Stimulated activated naive CD8-positive, alpha-beta T cell treated with anti-CD3 and anti-CD28 coated beads, Interleukin-15, Interleukin-2, amounts not matched to agents 100 U/mL and 50 U/mL, for 24 hours (primary cell): ENCODE measurements around the gene NENF.
A peak's percentile ranks its signal among the peaks of the same experiment; 100 is the strongest.
"Not testable (repeated sequence)": the region's sequence is repeated elsewhere in the genome, so short reads cannot be mapped to it uniquely, and the experiment has no call there.

Source experiments
- ATAC-seq: fragments of 150-1000 bp; cut with Tn5 transposase; one replicate; pipeline ENCODE4 v1.10.0; 2021
- DNase-seq: peaks from one replicate; pipeline ENCODE4 v3.0.0; 2021

Gene NENF

DNA sequence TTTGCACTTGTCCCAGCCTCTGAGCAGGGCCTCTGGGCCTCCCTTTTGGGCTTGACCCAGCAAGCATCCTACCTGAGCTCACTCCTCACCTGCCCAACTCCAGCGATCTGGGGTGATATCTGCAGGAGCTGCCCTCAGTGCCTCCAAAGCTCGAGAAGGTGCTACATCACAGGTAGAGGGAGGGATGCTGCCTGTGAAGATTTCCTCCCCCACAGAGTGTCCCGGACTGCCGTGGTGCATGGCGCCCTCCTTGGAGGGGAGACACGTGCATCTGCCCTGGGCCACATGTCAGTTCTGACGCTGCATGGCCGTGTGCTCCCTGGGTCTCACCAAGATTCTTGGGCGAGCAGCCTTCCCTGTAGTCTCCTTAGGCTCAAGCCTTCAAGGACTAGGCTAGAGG lies 27.7 kb downstream of the NENF start:
- ATAC-seq (no peak), DNase-seq (no peak)

- ATAC-seq: no peak
- DNase-seq: no peak
Measured at GRCh38 chr1:212461916-212462660, 29.4 kb downstream of the NENF start.

DNA sequence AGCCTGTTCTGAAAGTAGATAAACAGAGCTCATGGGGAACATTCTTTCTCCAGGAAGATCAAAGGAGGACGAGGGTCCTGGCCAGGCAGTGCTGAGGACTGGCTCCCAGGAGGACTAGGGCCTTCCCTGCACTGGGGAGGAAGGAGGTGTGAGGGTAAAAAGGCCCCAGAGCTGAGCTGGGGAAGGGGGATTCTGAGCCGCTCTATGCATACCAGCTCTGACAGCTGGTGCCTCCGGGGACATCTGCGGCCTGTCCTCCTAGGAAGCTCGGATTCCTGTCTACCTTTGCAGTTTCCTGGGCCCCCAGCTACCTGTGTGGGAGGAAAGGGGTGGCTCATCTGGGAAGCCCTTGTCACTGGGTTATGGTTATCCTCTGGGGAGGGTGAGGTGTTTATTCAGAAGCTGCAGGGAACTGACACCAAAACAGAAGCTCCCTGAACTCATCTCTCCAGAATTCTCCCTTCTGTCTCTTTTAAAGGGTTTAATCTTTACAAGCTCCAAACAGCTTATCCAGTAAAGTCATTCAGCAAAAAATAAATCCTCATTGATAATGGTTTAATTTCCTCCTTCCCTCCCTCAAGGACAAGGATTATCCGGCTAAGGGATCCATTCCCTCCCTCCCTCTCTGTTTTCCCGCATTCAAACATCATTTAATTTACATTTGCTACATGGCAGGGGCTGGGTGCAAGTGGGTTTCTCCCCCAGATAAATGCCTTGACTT lies 31.0 kb downstream of the NENF start:
- ATAC-seq (no peak), DNase-seq (no peak)

- DNase-seq (no peak), ATAC-seq (no peak)
Measured at GRCh38 chr1:212465311-212465710, 32.6 kb downstream of the NENF start.

GRCh38 chr1:212466437-212466836 lies 33.7 kb downstream of the NENF start:
- ATAC-seq (no peak), DNase-seq (no peak)

DNA sequence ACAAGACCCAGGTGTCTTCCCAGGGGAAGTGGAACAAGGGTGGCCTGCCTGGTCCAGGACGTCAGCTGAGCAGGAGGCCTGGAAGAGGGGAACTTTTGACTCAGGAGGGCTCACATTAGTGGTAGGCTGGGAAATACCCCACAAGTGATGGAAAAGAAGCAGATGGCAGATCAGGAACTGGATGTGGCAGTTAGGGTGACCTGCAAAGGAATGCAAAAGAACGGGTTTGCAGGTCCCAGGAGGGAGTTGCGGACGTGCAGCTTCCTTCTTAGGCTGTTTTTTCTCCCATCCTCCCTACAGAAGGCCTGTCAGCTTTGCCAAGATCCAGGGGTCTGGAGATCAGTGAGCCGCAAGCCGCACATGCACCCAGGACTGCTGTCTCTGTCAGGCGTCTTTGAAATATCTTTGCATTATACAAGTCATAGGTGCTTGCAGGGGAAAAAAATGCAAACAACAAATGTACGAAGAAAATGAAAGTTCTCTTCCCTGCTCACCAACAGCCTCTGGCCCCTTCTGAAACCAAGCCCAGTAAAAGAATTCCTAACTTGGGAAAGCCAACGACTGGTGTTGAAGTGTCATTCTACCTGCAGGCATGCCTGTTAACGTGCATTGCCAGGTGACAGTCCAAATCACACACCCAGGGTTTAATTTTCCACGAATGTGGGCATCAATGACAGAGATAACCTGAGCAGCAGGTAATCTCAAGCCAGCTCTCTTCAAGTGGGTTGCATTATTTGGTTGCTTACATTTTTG lies 34.4 kb downstream of the NENF start:
- DNase-seq: no peak

DNA sequence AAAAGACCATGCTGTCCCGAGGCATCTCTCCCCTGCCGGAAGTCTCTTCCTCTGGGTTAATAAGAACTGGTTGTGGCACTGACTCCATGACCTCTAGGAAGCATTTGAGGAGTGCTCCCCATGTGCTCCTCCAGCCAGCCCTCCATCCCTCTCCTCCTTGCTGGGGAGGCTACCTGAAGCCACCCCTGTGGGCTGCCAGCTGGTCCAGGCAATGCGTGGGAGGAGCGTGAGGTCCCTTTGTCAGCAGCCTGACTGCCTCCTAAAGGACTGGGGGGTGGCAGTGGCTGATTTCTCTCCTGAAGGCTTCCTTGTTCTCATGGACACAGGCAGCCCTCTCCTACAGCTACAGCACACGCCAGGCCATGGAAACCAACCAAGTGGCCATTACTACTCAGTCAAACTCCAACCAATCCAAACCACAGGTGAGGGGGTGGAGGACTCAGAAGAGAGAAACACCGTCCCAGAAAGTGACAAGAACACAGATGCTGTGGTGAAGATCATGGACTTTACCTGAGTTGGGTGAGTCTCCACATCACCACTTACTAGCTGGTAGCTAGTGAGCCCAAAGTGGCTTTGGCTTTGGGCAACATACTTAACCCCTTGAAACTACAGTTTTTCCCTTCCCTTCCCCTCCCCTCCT lies 35.2 kb downstream of the NENF start:
- DNase-seq (no peak), ATAC-seq (peak; percentile 20)

More for the DNA sequence above, 34.4 kb downstream of the NENF start:
- ATAC-seq: no peak

DNA sequence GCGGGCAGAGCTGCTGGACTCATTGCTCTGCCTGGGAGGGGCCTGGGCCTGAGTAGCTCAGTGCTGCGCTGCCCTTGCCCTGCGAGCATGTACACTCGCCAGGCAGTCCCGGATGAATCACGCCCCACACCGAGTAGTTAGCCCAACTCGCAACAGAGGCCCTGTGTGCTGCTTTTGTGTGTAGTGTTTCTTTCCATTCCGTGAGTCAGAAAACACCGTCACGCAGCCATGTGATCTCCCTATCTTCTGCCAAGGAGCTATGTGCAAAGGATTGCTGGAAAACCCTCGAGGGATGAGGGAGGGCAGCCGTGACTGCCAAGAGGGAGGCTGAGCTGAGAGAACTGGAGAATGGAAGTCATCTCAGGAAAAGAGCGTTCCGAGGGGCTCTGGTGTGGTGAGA lies 37.3 kb downstream of the NENF start:
- ATAC-seq (no peak), DNase-seq (no peak)

- no peak for DNase-seq
Measured at GRCh38 chr1:212471286-212471685, 38.6 kb downstream of the NENF start.

DNA sequence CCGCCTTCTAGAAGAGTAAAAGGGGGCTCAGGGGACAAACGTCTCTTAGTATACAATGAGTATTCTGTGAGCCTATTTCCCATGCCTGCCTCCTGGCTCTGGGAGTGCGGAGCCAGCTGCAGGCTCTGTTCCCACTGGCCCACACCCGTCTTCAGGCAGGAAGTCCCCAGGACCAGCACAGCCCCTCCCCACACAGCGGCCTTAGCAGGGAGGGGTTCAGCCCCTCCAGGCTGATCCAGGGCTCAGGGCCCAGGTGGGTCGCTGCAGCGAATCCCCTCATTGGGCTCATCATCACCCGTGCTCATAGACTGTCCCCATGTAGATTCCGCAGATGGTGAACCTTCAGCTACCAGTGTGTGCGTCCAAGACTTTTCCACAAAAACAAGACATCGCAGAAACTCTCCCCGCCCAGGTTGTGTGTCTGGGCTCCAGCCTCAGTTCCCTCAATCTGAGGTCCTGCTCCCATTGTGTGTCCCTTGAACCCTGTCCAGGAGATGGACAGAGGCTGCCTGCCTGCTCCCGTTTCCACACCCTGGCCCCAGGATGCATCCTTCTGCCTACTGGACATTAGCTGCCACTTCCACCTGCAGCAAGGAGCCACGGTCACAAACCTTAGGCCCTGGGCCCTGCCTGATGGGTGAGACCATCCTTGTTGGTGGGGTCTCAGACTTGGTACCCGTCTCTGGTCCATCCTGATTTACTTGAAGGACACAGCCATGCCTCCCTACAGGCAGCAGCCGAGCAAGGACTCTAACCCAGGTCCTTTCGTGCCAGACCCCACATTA lies 39.4 kb downstream of the NENF start:
- no peak for ATAC-seq
- no peak for DNase-seq

More at GRCh38 chr1:212471286-212471685, 38.6 kb downstream of the NENF start:
- ATAC-seq: no peak

DNA sequence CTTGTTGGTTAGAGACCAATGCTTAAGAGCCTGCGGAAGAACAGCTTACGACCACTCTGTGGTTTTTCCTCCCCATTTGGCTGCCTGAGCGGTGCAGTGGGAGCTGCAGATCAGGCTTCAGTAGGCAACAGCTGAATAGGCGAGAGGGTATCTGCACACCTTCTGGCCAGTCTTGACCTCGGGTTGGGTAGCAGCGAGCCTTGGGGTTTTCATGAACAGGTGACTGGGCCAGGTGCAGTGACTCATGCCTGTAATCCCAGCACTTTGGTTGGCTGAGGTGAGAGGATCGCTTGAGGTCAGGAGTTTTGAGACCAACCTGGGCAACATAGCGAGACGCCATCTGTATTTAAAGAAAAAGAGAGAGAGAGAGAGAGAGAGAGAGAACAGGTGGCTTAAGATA lies 41.0 kb downstream of the NENF start:
- ATAC-seq (no peak), DNase-seq (no peak)

DNA sequence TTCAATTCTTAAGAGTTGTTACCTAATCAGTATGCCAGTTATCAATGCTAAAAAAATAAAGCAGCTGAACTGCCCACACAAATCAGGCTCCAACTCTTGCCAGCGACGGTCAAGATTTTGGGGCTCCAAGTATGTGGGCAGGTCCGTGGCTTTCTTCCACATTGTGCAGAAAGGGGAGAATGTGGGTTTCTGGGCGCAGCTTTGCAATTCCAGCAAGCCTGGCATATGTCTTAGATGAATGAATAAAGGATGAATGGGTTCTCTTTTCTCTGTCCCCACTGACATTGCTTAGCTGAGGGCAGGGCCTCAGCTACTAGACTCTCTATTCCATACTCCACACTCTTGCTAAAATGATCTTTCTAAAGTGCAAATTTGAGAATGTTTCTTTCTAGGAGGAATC lies 42.4 kb downstream of the NENF start:
- ATAC-seq: no peak
- no peak for DNase-seq

GRCh38 chr1:212475831-212476230 lies 43.1 kb downstream of the NENF start:
- not testable (repeated sequence) for DNase-seq, ATAC-seq

DNA sequence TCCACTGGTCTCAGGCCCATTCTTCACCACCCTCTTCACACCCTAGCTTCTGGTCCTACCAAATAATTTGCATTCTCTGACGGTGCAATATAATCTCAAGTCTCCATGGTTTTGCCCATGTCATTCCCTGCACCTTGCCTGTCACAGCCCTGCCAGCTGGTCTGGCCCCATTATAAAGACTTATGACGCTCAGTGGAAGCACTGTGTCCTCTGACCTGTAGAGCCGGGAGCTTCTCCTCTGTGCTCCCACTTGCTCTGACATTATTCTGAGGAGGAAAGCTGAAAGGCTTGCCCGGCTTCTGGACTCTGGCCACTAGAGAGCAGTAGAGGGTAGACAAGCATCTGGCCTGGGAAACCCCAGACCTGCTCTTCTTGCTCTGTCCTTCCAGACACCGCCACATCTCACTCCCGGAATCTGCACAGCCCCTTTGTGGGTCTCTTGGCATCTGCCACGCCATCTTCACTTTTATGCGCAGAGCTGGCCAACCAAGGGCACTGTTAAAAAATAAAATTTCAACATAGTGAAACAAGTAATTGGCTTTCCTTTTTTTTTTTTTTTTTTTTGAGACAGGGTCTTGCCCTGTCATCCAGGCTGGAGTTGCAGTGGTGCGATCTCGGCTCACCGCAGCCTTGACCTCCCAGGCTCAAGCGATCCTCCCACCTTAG lies 44.4 kb downstream of the NENF start:
- DNase-seq: peak; percentile 78
- peak; percentile 82 for ATAC-seq

DNA sequence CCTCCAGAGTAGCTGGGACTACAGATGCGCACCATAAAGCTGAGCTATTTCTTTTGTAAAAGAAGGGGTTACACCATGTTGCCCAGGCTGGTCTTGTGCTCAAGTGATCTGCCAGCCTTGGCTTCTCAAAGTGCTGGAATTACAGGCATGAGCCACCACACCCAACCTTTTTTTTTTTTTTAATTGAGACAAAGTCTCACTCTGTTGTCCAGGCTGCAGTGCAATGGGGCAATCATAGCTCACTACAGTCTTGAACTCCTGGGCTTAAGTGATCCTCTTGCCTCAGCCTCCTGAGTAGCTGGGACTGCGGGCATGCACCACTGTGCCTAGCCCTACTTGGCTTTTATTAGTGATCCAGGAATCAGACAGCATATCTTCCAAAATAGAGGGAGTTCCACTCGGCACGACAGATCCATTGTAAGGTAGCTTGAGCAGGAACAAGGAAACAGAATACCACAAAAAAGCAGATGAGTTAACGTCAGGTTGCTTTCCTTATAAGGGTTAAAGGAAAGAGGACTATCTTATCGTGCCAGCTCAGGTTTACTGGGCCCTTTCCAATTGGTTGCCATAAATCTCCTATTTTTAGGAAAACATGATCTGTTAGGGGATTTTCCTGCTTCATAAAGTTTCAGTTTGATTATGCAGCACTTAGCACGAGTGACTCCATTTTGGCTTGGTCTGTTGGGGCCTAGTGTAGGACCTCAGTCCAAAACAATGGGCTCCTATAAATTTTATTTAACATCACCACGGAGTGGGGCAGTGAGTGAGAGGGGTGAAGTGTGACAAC lies 45.2 kb downstream of the NENF start:
- no peak for ATAC-seq
- no peak for DNase-seq

GRCh38 chr1:212478467-212479025 lies 45.8 kb downstream of the NENF start:
- ATAC-seq (no peak), DNase-seq (no peak)

- ATAC-seq: no peak
Measured at GRCh38 chr1:212479188-212479587, 46.5 kb downstream of the NENF start.

DNA sequence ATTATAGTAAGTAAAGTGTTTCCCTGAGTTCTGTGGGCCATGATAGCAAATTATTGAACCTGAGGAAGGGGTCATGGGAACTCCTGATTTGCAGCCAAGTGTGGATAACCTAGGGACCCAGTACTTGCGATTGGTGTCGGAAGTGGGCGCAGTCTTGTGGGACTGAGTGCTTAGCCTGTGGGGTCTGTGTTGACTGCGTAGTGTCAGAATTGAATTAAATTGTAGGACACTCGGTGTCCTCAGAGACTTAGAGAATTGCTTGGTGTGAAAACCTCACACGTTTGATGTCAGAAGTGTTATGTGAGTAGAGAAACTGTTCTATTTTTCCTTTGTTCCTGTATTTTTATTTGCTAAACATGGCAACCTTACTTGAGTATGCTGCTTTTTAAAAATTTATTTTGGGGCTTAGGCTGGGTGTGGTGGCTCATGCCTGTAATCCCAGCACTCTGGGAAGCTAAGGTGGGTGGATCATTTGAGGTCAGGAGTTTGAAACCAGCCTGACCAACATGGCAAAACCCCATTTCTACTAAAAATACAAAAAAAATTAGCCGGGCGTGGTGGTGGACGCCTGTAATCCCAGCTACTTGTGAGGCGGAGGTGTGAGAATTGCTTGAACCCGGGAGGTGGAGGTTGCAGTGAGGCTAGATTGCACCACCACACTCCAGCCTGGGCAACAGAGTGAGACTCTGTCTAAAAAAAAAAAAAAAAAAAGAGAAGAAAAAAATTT lies 48.2 kb downstream of the NENF start:
- ATAC-seq: not testable (repeated sequence)

More at GRCh38 chr1:212479188-212479587, 46.5 kb downstream of the NENF start:
- no peak for DNase-seq

GRCh38 chr1:212481438-212481767 lies 48.7 kb downstream of the NENF start:
- DNase-seq (no peak), ATAC-seq (no peak)

More for the DNA sequence above, 48.2 kb downstream of the NENF start:
- not testable (repeated sequence) for DNase-seq
